Kidney epithelial cell (primary cell): ENCODE results near the gene IMPDH1. TPM values are rescaled to one million over a fixed set of nuclear protein-coding genes. Genes with fewer than 3 reads are reported as not detected.

Experiments
- DNase-seq: peaks from one replicate; pipeline ENCODE4 v3.0.0-alpha.2; 2010; ENCODE audit warnings: low read depth
- H3K27me3 ChIP-seq: 2 replicates; pipeline ENCODE4 v1.6.0; 2011; ENCODE audit warnings: low read length; ENCODE audit not compliant: control insufficient read depth, insufficient read depth
- H3K36me3 ChIP-seq: 2 replicates; pipeline ENCODE4 v1.5.1; 2011; ENCODE audit warnings: low read length; ENCODE audit not compliant: control insufficient read depth, insufficient read depth
- H3K4me3 ChIP-seq: 2 replicates; pipeline ENCODE4 v1.5.1; 2011; ENCODE audit warnings: low read depth, mild to moderate bottlenecking, control low read depth, low read length
- total RNA-seq: library from RNA; depleted of rRNA; stranded (reverse); fragments of >200 nt; gene quantifications from 2 replicates; pipeline ENCODE4 v1.2.3, GENCODE V29; 2015
- TF ChIP-seq, protein P1 (sequence below): IDR thresholded peaks from 2 replicates; pipeline ENCODE4 v1.5.1; 2011; ENCODE audit warnings: mild to moderate bottlenecking, moderate library complexity, low read length, control low read depth, inconsistent platforms; ENCODE audit not compliant: insufficient read depth, poor library complexity, severe bottlenecking

The IMPDH1 gene
- total RNA-seq, 1 donor from 2014 or later, result 44.0 TPM

DNA sequence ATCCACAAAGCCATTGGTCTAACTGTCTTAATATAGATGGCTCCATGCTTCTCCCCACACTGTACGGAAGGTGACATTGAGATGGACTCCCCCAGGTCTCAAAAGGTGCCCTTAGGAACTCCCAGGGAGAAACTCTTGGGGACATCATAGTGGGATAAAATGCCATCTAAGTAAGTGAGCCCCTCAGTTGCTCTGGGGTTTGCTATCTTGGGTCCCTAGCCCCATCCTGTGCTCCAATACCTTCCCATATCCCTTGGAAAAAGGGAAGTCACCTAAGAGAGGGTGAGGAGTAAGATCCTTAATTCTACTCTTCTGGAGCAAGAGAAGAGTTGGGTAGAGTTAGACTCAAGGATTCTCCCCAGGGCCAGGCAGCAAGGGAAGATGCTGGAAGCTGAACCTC is 56.2 kb downstream of the IMPDH1 start:
- Histone ChIP-seq H3K36me3 (no peaks in the 10 kb centered on the region), H3K27me3 (peaks cover 59% of the 10 kb centered on the region), H3K4me3 (no peak overlapping the region)
- TF ChIP-seq, protein P1, sequence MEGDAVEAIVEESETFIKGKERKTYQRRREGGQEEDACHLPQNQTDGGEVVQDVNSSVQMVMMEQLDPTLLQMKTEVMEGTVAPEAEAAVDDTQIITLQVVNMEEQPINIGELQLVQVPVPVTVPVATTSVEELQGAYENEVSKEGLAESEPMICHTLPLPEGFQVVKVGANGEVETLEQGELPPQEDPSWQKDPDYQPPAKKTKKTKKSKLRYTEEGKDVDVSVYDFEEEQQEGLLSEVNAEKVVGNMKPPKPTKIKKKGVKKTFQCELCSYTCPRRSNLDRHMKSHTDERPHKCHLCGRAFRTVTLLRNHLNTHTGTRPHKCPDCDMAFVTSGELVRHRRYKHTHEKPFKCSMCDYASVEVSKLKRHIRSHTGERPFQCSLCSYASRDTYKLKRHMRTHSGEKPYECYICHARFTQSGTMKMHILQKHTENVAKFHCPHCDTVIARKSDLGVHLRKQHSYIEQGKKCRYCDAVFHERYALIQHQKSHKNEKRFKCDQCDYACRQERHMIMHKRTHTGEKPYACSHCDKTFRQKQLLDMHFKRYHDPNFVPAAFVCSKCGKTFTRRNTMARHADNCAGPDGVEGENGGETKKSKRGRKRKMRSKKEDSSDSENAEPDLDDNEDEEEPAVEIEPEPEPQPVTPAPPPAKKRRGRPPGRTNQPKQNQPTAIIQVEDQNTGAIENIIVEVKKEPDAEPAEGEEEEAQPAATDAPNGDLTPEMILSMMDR, result no peak
- no peak for DNase-seq

DNA sequence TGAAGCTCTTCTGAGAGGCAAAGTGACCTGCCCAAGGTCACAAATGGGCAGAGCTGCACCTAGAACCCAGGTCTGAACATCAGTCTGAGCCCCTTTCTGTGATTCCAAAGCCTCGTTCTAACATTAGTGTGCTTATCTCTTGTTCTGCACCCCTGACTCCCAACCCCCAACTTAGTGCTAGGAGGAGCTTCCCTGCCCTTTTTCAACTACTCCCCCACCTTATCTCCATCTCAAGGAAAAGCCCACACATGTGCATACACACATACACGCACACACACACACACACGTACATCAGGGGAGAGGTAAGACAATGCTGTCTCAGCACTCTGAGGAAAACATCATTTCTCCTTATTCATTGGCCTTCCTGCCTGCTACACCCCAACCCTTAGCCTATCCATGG is 56.6 kb downstream of the IMPDH1 start:
- Histone ChIP-seq H3K4me3 (no peak overlapping the region), H3K36me3 (no peaks in the 10 kb centered on the region), H3K27me3 (peaks cover 60% of the 10 kb centered on the region)
- TF ChIP-seq, protein P1, result no peak
- DNase-seq, result no peak

DNA sequence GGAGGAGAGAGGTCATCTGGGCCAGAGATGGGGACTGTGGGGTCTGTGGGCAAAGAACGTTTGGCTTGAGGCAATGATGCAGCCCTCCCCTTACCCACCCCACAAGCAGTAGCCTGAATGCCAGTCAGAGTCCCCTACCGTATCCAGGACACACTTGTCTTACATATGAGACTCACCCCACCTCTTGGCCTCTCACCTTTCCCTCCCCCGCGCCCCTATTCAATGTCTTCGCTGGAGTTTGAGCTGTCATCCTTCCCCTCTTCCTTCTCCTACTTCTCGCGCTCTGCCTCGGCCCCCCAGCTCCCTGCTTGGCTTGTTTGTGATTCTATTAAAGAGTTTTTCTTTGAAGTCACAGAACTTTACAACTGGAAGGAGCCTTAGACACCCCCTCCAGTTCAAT is 57.1 kb downstream of the IMPDH1 start:
- Histone ChIP-seq H3K27me3 (peaks cover 54% of the 10 kb centered on the region), H3K36me3 (no peaks in the 10 kb centered on the region), H3K4me3 (no peak overlapping the region)
- TF ChIP-seq, protein P1, result no peak
- no peak for DNase-seq

DNA sequence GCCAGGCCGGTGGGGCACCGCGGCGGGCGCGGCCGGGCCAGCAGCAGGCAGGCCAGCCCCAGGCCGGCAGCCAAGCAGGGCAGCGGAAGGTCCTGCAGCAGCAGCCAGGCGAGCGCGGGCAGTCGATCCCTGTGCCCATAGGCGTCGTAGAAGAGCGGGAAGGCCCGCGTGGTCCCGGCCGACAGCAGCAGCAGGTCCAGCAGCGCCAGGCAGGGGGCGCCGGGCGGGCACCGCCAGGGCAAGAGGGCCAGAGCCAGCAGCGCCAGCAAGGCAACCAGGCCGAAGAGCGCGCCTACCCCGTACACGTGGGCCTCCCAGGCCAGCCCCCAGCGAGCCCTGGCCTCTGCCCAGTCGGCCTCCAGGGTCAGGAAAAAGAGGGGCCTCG is 57.6 kb downstream of the IMPDH1 start:
- TF ChIP-seq, protein P1, result peak; percentile 51
- Histone ChIP-seq H3K4me3 (no peak overlapping the region), H3K27me3 (peaks cover 52% of the 10 kb centered on the region), H3K36me3 (no peaks in the 10 kb centered on the region)
- no peak for DNase-seq

DNA sequence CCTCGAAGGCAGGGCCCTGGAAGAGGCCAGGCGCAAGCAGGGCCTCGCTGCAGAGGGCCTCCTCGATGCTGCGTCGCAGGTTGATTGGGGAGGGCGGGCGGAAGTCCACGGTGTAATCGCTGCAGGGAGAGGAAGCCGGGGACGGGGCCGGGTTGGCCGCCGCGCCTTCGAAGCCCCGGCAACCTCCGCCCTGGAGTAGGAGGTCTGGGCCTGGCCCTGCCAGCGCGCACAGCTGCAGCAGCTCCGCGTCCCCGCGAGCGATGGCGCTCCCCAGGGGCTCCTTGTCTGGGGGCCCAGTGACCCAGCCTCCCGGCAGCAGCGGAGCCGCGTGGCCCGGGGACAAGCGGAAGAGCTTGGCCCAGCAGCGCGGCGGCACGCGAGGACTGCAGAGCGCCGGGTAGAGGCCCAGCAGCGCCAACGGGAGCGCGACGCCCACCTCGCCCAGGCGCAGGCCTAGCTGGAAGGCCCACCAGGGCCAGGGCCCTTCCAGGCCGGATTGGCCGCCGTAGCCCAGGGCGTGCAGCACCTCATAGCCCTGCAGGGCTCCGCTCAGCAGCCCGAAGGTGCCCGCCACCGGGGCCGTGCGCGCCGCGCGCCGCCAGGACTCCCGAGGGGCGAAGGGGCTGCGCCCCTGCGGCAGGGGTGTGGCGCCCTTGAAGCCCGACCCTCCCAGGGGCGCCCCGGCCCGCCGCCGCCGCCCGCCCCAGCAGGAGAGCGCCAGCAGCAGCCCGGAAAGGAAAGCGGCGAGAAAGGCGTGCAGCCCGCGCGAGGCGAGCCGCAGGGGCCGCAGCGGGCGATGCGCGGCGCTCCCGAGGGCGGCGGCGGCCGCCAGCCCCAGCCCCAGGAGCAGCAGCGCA is 58.3 kb downstream of the IMPDH1 start:
- H3K27me3 ChIP-seq, result peaks cover 52% of the 10 kb centered on the region
- H3K36me3 ChIP-seq, result no peaks in the 10 kb centered on the region
- TF ChIP-seq, protein P1, result no peak
- DNase-seq, result no peak
- H3K4me3 ChIP-seq, result no peak overlapping the region
